ENCODE measurements around the gene CT45A2.
"Not testable (repeated sequence)": the region's sequence is repeated elsewhere in the genome, so short reads cannot be mapped to it uniquely, and the experiment has no call there.

The CT45A2 gene, protein sequence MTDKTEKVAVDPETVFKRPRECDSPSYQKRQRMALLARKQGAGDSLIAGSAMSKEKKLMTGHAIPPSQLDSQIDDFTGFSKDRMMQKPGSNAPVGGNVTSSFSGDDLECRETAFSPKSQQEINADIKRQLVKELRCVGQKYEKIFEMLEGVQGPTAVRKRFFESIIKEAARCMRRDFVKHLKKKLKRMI

DNA sequence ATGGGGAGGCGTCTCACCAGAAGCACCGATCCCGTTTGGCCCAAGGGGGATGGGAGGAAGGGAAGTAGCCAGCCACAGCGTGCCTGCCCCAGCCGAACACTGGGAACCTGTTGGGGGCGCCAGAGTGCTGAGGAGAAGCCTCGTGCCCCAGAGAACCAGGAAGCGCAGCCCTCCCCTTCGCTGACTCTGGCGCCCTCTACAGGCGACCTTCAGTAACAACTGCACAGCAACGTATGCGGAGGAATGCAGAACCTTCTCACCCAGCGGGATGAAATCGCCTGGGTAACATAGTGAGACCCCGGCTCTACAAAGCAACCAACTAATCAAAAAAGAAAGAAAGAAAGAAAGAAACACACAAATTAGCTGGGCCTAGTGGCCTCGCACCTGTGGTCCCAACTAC lies at the start of gene CT45A2:
Gene CT45A2 (minus strand): TSS at position 101 of the 400 bp plus-strand sequence. CDS start 3,747 bp downstream, outside the sequence.
- not testable (repeated sequence) for DNase-seq (ENCODE audit: low spot score); H3K4me1 ChIP-seq (ENCODE audit: insufficient read depth, poor library complexity, severe bottlenecking)

GRCh38 chrX:135854438-135854837 lies 34.6 kb upstream of the CT45A2 start, which contains the start of gene CT45A8:
TSS of gene CT45A8 (minus strand) at chrX:135854538. CDS start at chrX:135850783, 3,755 bp downstream.
- ATAC-seq (ENCODE audit: low read depth), result not testable (repeated sequence)

More for the DNA sequence above, at the start of gene CT45A2:
- not testable (repeated sequence) for H3K27me3 ChIP-seq (ENCODE audit: insufficient read depth, poor library complexity, severe bottlenecking); H3K36me3 ChIP-seq (ENCODE audit: low read depth); H3K9me3 ChIP-seq (ENCODE audit: severe bottlenecking); H3K27ac ChIP-seq (ENCODE audit: poor library complexity, severe bottlenecking); H3K4me3 ChIP-seq (ENCODE audit: severe bottlenecking); ATAC-seq (ENCODE audit: low read depth)

GRCh38 chrX:135837180-135837579 lies 17.4 kb upstream of the CT45A2 start, which contains the start of gene CT45A7:
TSS of gene CT45A7 (minus strand) at chrX:135837280. CDS start at chrX:135833533, 3,747 bp downstream.
- H3K27ac ChIP-seq (ENCODE audit: poor library complexity, severe bottlenecking); H3K36me3 ChIP-seq (ENCODE audit: low read depth); DNase-seq (ENCODE audit: low spot score); H3K27me3 ChIP-seq (ENCODE audit: insufficient read depth, poor library complexity, severe bottlenecking); H3K4me1 ChIP-seq (ENCODE audit: insufficient read depth, poor library complexity, severe bottlenecking); ATAC-seq (ENCODE audit: low read depth); H3K4me3 ChIP-seq (ENCODE audit: severe bottlenecking); H3K9me3 ChIP-seq (ENCODE audit: severe bottlenecking): not testable (repeated sequence)

More at GRCh38 chrX:135854438-135854837, 34.6 kb upstream of the CT45A2 start, which contains the start of gene CT45A8:
- not testable (repeated sequence) for H3K4me1 ChIP-seq (ENCODE audit: insufficient read depth, poor library complexity, severe bottlenecking); H3K27ac ChIP-seq (ENCODE audit: poor library complexity, severe bottlenecking); H3K27me3 ChIP-seq (ENCODE audit: insufficient read depth, poor library complexity, severe bottlenecking); H3K4me3 ChIP-seq (ENCODE audit: severe bottlenecking); H3K36me3 ChIP-seq (ENCODE audit: low read depth); DNase-seq (ENCODE audit: low spot score); H3K9me3 ChIP-seq (ENCODE audit: severe bottlenecking)

DNA sequence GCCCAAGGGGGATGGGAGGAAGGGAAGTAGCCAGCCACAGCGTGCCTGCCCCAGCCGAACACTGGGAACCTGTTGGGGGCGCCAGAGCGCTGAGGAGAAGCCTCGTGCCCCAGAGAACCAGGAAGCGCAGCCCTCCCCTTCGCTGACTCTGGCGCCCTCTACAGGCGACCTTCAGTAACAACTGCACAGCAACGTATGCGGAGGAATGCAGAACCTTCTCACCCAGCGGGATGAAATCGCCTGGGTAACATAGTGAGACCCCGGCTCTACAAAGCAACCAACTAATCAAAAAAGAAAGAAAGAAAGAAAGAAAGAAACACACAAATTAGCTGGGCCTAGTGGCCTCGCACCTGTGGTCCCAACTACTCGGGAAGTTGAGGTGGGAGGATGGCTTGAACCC lies 17.1 kb downstream of the CT45A2 start, which contains the start of gene CT45A6:
Gene CT45A6 (minus strand): TSS at position 101 of the 400 bp plus-strand sequence. CDS start 3,794 bp downstream, outside the sequence.
- not testable (repeated sequence) for H3K27me3 ChIP-seq (ENCODE audit: insufficient read depth, poor library complexity, severe bottlenecking); ATAC-seq (ENCODE audit: low read depth); H3K9me3 ChIP-seq (ENCODE audit: severe bottlenecking); H3K4me3 ChIP-seq (ENCODE audit: severe bottlenecking); H3K4me1 ChIP-seq (ENCODE audit: insufficient read depth, poor library complexity, severe bottlenecking); H3K27ac ChIP-seq (ENCODE audit: poor library complexity, severe bottlenecking); DNase-seq (ENCODE audit: low spot score); H3K36me3 ChIP-seq (ENCODE audit: low read depth)

DNA sequence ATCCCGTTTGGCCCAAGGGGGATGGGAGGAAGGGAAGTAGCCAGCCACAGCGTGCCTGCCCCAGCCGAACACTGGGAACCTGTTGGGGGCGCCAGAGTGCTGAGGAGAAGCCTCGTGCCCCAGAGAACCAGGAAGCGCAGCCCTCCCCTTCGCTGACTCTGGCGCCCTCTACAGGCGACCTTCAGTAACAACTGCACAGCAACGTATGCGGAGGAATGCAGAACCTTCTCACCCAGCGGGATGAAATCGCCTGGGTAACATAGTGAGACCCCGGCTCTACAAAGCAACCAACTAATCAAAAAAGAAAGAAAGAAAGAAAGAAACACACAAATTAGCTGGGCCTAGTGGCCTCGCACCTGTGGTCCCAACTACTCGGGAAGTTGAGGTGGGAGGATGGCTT lies 34.4 kb downstream of the CT45A2 start, which contains the start of gene CT45A5:
Gene CT45A5 (minus strand): TSS at position 101 of the 400 bp plus-strand sequence. CDS start 3,774 bp downstream, outside the sequence.
- not testable (repeated sequence) for H3K27me3 ChIP-seq (ENCODE audit: insufficient read depth, poor library complexity, severe bottlenecking); H3K36me3 ChIP-seq (ENCODE audit: low read depth); H3K4me1 ChIP-seq (ENCODE audit: insufficient read depth, poor library complexity, severe bottlenecking); H3K9me3 ChIP-seq (ENCODE audit: severe bottlenecking); H3K27ac ChIP-seq (ENCODE audit: poor library complexity, severe bottlenecking); H3K4me3 ChIP-seq (ENCODE audit: severe bottlenecking); ATAC-seq (ENCODE audit: low read depth); DNase-seq (ENCODE audit: low spot score)

DNA sequence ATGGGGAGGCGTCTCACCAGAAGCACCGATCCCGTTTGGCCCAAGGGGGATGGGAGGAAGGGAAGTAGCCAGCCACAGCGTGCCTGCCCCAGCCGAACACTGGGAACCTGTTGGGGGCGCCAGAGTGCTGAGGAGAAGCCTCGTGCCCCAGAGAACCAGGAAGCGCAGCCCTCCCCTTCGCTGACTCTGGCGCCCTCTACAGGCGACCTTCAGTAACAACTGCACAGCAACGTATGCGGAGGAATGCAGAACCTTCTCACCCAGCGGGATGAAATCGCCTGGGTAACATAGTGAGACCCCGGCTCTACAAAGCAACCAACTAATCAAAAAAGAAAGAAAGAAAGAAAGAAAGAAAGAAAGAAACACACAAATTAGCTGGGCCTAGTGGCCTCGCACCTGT lies 51.7 kb downstream of the CT45A2 start, which contains the start of gene CT45A3:
Gene CT45A3 (minus strand): TSS at position 101 of the 400 bp plus-strand sequence. CDS start 3,747 bp downstream, outside the sequence.
- not testable (repeated sequence) for DNase-seq (ENCODE audit: low spot score); H3K27me3 ChIP-seq (ENCODE audit: insufficient read depth, poor library complexity, severe bottlenecking); H3K4me1 ChIP-seq (ENCODE audit: insufficient read depth, poor library complexity, severe bottlenecking); H3K36me3 ChIP-seq (ENCODE audit: low read depth); H3K27ac ChIP-seq (ENCODE audit: poor library complexity, severe bottlenecking); H3K4me3 ChIP-seq (ENCODE audit: severe bottlenecking); H3K9me3 ChIP-seq (ENCODE audit: severe bottlenecking); ATAC-seq (ENCODE audit: low read depth)

All from RWPE2 (cell line).